Gastroesophageal sphincter (tissue), 3 donors: ENCODE data around the gene MRRF.

ENCODE experiments used
- CTCF ChIP-seq, 4 experiments: fragments of 200-600 bp in 2 of 4; fragments of 450-650 bp in 2 of 4; sonication (generic) in 1 of 4; IDR thresholded peaks; one replicate each; pipeline ENCODE4 v1.5.1; 2017 to 2019; ENCODE audit warnings: antibody characterized with exemption in 4 of 4, mild to moderate bottlenecking in 2 of 4, moderate library complexity in 2 of 4
- EP300 ChIP-seq: sonication (generic); formaldehyde crosslinking; IDR thresholded peaks from one replicate; pipeline ENCODE4 v1.6.1; 2017; ENCODE audit warnings: antibody characterized with exemption, mild to moderate bottlenecking
- POLR2A ChIP-seq, 2 donors: fragments of 450-650 bp; IDR thresholded peaks; one replicate each; pipeline ENCODE4 v1.6.1; 2017; ENCODE audit warnings: antibody characterized with exemption in 2 of 2, mild to moderate bottlenecking in 2 of 2, moderate library complexity in 1 of 2

GRCh38 chr9:122291458-122291857, 26.8 kb downstream of the MRRF start:
- TF ChIP-seq CTCF (IDR thresholded peaks at IDR 0.05), result no peak
- TF ChIP-seq EP300, result no peak
- TF ChIP-seq POLR2A (IDR thresholded peaks at IDR 0.05), result no peak
